ENCODE data around the gene TEX36.
"Not testable (repeated sequence)": the region's sequence is repeated elsewhere in the genome, so short reads cannot be mapped to it uniquely, and the experiment has no call there.

The TEX36 gene

DNA sequence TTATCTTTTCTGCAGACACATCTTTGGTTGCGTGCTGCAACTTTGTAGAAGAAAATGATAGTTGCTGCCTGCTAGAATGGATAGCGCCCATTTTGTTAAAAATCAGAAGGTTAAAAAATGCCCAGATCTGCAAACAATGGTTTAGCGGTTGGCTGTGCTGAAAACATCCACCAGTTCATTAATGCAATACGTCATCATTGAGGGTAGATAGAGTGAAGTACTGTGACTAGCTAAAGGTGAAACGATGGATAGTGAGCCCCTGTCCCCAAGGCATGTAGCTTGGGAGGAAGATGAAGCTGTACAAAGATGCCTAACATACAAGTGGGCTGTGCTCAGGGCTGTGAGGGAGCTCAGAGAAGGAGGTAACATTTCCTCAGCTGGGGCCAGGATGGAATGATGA is 48.4 kb downstream of the TEX36 start:
- no peak for DNase-seq (ENCODE audit: low read depth, low spot score)

DNA sequence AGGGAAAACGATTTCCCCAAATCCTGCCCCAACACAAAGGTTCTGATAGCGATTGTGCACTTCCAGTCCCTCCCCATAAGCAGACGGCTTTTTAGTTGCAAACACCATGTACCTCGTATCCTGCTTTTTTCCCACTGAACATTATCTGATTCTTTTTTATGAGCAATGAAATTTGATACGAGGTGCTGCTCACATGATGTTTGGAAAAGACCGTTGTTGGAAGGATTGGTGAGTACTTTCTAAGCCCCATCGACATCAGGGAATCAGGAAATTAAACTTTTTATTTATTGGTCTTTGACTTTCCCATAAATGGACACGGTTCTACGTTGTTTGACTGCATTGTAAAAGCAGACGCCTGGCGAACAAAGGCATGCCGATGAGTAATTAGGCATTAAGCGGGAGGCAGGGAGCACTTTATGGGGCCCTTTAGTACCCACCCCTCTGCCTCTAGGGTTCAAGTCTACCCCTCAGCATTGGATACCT is 49.4 kb downstream of the TEX36 start:
- DNase-seq (ENCODE audit: low read depth, low spot score), result no peak

DNA sequence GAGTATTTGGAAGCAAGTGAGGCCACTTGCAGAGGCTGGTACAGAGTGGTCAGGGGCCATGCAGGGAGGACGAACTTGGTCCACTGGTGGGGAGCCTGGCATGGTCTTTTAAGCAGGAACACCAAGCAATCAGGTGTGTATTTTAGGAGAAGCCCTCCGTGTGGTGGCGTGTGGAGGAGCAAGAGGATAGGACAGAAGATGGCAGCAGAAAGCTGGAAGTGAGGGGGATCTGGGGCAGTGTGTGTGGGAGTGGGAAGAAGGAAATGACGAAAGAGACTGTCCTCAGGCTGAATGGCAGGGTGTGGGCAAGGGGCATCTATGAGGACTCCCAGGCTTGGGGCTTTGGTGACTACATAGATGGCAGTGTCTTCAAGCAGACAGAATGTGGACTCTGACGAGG is 51.2 kb downstream of the TEX36 start:
- DNase-seq (ENCODE audit: low read depth, low spot score), result no peak

DNA sequence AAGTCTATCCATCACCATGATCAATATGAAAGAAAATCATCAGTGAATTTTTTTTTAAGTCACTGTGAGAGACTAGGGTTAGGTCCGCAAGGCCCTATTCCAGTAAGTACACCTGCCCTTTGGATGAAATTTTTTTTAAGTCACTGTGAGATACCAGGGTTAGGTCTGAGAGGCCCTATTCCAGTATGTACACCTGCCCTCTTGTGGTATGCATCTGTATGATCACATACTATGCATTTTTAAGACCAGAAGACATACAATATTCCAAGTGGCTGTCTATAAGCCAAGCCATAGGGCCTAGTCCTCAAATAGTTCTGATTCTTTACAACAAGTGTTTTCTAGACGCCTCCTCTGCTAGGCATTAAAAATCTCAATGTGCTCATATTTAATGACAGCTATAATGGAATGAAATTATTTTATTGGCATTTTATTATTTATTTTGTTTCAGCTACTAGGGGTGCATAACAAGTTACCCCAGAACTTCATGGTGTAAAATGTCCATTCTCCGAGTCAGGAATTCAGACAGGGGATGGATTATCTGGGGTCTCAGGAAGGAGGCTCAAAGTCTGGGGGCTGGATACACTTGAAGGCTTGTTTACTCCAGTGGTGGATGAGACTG is 53.1 kb downstream of the TEX36 start:
- no peak for DNase-seq (ENCODE audit: low read depth, low spot score)

DNA sequence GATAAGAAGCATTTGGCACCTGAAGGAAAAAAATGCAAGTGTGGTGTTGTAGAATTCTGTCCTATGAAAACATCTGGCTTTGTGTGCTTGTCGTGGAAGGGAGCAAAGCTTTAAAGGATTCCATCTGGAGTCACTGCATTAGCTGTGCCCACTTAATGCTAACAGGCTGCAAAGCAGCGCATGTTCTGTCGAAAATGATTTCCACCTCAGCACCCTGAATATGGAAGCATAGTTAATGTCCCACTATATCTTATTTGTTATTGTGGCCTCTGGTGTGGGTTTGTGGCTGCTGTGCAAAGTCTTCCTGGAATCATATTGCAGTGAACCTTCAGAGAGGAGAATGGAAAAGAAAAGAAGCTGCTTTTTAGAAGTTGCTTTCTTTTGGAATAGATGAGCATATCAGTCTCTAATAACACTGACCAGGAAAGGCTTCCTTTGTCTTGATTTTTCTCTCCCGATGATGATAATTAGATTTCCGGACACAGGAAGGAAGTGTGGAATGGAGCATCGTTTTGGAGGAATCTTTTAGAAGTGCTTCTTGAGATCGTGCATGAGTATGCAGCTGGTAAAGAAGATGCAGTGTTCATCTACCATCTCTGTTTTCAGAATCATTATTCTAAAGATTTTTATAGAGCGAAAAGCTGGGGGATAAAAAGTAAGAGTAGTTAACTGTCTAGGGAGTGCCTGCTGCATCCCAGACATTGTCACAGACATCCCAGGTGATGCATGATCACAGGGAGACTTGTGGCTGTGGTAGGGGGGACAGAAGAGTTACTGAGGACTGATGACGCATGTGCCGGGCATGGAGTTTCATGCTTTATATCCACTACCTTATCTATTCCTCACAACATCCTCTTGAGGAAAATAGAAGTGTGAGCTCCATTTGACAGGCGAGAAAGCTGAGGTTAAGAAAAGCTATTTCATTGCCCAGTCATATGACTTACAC is 54.6 kb downstream of the TEX36 start:
- no peak for DNase-seq (ENCODE audit: low read depth, low spot score)

DNA sequence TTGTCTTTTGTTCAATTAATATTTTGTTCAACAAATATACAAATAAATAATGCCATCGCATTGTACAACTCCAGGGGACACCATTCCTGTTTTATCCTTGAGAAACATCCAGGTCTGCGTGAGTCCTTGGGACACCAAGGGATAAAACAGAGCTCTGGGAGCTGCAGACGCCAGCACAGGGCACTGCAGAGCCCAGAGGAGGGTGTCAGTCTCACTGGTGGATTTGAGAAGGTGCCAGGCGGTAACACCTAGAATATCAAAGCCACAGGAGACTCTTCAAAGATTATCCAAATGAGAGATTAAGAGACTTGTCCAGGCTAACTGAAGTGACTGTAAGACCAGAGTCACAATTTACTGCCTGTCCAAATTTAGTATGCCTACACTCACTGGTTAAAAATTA is 55.3 kb downstream of the TEX36 start:
- no peak for DNase-seq (ENCODE audit: low read depth, low spot score)

DNA sequence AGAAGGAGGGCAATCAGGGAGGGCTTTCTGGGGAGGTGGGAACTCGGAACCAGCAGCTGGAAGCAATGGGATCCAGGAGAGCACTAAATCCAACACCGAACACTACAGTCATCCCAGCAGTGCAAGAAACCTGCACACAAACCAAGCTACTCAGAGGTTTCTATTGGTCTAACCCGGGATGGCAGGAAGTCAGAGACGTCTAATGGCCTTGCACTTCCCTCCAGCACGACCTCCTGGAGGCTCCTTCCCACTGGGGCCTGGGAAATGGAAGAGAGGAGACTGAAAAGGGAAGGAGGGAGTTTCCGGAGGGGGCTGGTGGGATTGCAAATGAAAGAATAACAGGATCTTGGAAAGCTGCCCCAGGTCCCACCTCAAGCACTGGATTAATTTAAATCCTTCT is 56.3 kb downstream of the TEX36 start:
- no peak for DNase-seq (ENCODE audit: low read depth, low spot score)

DNA sequence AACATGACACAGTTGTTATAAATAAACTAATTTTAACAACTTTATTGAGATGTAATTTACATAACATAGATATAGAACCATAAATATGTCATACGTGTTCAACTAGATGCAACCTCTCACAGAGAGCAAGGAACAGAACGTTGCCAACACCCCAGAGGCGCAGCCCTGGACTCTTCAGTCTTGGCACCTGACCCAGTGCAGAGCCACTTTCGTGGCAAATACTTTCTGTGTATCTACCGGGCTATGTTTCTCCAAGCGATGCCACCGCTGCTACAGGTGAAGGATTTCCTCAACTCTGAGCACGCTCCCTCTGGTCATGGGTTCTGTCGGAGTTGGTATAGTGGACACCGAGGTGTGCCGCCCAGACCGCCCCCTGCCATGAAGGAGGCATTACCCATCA is 57.4 kb downstream of the TEX36 start:
- DNase-seq (ENCODE audit: low read depth, low spot score), result no peak

DNA sequence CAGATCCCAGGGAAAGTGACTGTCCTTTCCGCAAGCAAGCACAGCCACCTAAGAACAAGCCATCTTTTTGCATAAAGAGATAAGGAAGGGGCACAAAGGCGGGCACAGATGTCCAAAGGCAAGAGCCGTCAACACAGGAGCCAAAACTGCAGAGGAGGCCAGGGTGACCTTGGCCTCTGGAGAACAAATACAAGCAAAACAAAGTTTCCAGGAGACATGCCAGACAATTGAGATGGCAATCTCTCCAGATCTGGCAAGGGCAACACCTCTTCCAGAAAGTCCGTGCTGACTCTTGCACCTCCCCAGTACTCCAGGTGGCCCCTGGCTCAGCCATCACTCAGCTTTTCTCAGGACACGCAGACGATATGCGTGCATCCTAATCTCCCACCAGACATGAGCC is 58.2 kb downstream of the TEX36 start:
- no peak for DNase-seq (ENCODE audit: low read depth, low spot score)

DNA sequence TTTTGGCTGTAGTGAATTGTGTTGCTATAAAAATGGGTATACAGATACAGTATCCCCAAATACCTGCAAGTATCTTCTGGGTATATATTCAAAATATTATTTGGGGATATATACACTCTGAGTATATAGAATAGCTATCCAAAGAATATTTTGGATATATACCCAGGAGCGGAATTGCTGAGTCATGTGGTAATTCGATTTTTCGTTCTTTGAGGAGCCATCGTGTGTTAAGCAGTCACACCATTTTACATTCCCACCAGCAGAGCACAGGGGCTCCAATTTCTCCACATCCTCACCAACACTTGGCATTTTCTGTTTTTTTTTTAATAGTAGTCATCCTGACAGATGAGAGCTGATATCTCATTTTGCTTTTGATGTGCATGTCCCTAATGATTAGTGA is 61.9 kb downstream of the TEX36 start:
- no peak for DNase-seq (ENCODE audit: low read depth, low spot score)

DNA sequence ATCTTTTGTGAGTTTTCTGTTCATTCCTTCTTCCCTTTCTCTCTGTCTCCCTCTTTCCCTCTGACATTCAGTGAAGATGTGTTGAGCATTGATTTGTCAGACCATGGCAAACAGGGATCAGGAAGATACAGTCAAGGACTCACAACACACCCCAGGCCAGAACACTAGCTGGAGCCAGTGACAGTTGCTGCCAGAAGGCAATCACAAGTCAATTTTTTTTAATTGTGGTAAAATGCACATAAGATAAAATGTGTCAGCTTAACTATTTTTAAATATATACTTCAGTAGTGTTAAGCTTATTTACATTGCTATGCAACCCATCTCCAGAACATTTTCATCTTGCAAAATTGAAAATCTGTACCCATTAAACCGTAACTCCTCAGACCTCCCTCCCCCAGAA is 62.6 kb downstream of the TEX36 start:
- DNase-seq (ENCODE audit: low read depth, low spot score), result no peak

DNA sequence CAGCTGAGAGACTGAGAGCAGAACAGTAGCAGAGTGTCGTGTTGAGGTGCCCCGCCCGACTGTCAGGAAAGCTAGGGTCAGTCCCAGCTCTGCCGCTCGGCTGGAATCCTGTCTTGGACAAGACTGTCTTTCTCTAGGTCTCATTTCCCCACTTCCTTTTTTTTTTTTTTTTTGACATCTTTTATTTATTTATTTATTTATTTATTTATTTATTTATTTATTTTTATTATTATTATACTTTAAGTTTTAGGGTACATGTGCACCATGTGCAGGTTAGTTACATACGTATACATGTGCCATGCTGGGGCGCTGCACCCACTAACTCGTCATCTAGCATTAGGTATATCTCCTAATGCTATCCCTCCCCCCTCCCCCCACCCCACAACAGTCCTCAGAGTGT is 69.9 kb downstream of the TEX36 start:
- DNase-seq (ENCODE audit: low read depth, low spot score), result not testable (repeated sequence)

DNA sequence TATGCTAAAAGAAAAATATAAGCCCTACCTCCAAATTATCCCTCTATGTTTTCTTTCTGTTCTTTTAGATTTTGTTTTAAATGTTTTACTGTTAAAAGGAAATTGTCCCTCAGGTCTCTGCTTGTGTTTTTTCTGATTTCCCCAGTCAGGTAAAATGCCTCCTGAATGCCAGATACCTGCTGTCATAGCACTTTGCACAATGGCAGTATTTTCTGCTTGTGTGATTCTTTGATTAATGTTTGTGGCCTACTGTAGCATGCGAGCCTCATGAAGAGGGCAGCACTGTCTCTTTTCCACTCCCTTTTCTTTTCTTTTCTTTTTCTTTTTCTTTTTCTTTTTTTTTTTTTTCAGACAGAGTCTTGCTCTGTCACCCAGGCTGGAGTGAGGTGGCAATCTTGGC is 71.2 kb downstream of the TEX36 start:
- no peak for DNase-seq (ENCODE audit: low read depth, low spot score)

DNA sequence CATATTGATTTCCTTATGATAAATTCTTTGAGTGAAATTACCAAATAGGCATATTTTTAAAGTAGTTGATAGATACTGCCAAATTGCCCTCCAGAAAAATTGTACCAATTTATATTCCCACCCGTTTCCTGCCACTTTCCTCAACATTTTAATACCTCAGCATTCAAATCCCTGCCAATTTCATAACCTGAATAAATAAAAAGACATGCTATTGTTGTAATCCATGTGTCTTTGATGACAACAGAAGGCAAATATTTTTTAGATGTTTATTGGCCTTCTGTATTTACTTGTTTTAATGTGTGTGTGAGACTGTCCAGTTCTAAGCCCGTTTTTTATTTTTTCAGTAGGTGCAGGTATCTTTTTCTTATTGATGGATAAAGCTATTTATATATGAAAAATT is 71.7 kb downstream of the TEX36 start:
- DNase-seq (ENCODE audit: low read depth, low spot score), result no peak

DNA sequence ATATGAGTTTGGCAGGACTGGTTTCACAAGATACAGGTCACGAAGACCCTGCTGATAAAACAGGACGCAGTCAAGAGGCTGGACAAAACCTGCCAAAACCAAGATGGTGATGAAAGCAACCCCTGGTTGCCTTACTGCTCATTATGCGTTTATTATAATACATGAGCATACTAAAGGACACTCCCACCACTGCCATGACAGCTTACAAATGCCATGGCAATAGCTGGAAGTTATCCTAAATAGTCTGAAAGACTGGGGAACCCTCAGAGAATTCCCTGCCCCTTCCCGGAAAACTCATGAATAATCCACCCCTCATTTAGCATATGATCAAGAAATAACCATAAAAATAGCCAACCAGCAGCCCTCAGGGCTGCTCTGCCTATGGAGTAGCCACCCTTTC is 73.1 kb downstream of the TEX36 start:
- no peak for DNase-seq (ENCODE audit: low read depth, low spot score)

DNA sequence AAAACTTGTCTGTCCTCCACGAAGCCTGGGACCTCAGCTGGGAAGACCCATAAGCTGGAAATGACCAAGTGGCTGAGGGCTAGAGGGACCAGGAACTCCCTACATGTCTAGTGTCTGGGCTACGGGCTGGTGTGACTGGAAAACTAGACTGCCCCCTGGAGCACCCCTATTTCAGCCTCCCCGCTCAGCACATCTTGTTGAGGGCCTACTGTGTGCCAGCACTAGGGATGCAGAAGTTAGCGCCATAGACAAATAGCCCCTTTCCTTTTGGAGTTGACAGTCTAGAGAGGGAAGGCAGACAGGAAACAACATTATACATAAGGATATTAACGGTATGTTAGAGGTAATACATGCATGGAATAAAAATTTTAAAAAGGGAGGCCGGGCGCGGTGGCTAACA is 74.5 kb downstream of the TEX36 start:
- no peak for DNase-seq (ENCODE audit: low read depth, low spot score)

DNA sequence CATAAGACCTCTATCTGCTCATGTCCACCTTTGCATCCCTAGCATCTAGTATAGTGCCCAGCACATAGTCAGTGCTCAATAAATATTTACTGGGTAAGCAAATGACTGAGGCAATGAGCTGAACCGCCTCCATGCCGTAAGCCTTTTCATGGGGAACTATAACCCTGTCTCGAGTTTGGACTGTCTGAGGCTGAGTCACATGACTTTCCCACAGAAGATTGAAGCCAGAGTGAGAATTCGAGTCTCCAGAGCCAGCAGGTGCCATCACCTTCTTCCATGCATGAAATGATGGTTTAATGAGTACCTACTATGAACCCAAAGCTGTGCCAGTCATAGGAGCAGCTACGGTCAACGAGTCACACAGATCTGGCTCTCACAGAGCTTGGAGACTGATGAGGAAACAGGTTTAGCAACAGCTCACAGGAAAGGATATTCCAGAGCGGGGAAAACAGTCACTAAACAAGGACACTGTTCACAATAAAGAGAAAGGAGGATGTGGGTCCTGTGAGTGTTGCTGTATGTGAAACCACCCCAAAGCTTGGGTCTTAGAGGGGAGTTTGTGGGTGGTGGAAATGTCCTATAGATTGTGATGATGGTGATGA is 75.2 kb downstream of the TEX36 start:
- DNase-seq (ENCODE audit: low read depth, low spot score), result no peak

DNA sequence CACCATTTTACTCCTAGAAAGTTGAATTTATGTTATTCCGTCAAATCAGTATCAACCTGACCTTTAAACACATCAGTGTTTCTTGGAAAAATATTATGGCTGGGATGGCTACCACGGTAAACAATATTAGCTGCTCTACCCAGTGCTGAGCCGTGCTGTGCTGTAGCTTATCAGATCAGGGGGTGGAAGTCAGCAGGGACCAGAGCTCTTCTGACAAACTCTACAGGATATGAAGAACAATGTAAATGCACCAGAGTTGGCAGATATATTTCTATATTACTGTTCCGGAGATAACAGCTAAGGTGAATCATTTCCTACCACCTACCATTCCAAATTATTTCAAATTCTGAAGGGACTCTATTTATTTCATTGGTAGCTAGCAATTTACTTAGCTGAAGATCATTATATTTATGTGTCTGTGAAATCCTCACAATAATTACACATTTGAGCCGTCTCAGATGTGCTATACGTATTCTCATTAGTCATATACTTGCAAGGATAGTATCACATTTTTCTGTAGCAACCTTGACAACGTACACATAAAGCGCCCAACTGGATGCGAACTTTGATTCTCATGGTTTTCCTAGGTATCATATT is 76.5 kb downstream of the TEX36 start:
- DNase-seq (ENCODE audit: low read depth, low spot score), result no peak

All from activated naive CD8-positive, alpha-beta T cell treated with anti-CD3 and anti-CD28 coated beads, Interleukin-2, amount 50 U/mL, for 16 hours (primary cell).